Endodermal cell (in vitro differentiated cells): Measurements from ENCODE around the gene EHD3. TPM values are rescaled to one million over a fixed set of nuclear protein-coding genes. Genes with fewer than 3 reads are reported as not detected.

Experiments
- DNase-seq: peaks from one replicate; pipeline ENCODE4 v3.0.0-alpha.2; 2017
- H3K27ac ChIP-seq: 2 replicates; pipeline ENCODE4 v1.5.1; 2013; ENCODE audit warnings: mild to moderate bottlenecking, low read depth, low read length, moderate library complexity
- H3K27me3 ChIP-seq: 2 replicates; pipeline ENCODE4 v1.6.1; 2013; ENCODE audit warnings: mild to moderate bottlenecking, low read length, moderate library complexity; ENCODE audit not compliant: insufficient read depth, control insufficient read depth, poor library complexity, severe bottlenecking
- H3K36me3 ChIP-seq: 2 replicates; pipeline ENCODE4 v1.7.0; 2013; ENCODE audit warnings: mild to moderate bottlenecking, low read length, moderate library complexity; ENCODE audit not compliant: control insufficient read depth, insufficient read depth
- H3K4me1 ChIP-seq: one replicate; pipeline ENCODE4 v1.7.0; 2013; ENCODE audit warnings: low read length; ENCODE audit not compliant: control insufficient read depth, insufficient read depth
- H3K4me3 ChIP-seq: 2 replicates; pipeline ENCODE4 v1.5.1; 2013; ENCODE audit warnings: mild to moderate bottlenecking, low read length, moderate library complexity
- H3K9ac ChIP-seq: 2 replicates; pipeline ENCODE4 v1.6.1; 2013; ENCODE audit warnings: mild to moderate bottlenecking, low read length, moderate library complexity; ENCODE audit not compliant: poor library complexity, severe bottlenecking; ENCODE audit errors: extremely low read depth
- H3K9me3 ChIP-seq: 2 replicates; pipeline ENCODE4 v1.6.1; 2013; ENCODE audit warnings: mild to moderate bottlenecking, low read length, moderate library complexity; ENCODE audit not compliant: control insufficient read depth
- H3K27ac Mint-ChIP-seq: 2 replicates; pipeline ENCODE4 v1.8.0; 2020; ENCODE audit warnings: mixed read lengths
- H3K27me3 Mint-ChIP-seq: 2 replicates; pipeline ENCODE4 v1.8.0; 2021; ENCODE audit warnings: mild to moderate bottlenecking, mixed read lengths; ENCODE audit not compliant: insufficient read depth
- H3K36me3 Mint-ChIP-seq: 2 replicates; pipeline ENCODE4 v1.8.0; 2020; ENCODE audit warnings: low read depth, mixed read lengths
- H3K4me1 Mint-ChIP-seq: 2 replicates; pipeline ENCODE4 v1.8.0; 2020; ENCODE audit warnings: mixed read lengths
- H3K4me3 Mint-ChIP-seq: 2 replicates; pipeline ENCODE4 v1.8.0; 2020; ENCODE audit warnings: mild to moderate bottlenecking, moderate library complexity, mixed read lengths
- H3K9me3 Mint-ChIP-seq: 2 replicates; pipeline ENCODE4 v1.8.0; 2020; ENCODE audit warnings: mild to moderate bottlenecking, mixed read lengths
- WGBS, 2 experiments: methylation state at CpG; one replicate each; pipeline versions ENCODE4 v1.1.5 to v1.1.7; 2013; ENCODE audit warnings: missing lambda C conversion rate in 2 of 2, mixed read lengths in 1 of 2; ENCODE audit not compliant: insufficient coverage in 1 of 2, insufficient read length in 1 of 2; 5-methylcytosine and 5-hydroxymethylcytosine counted together
- total RNA-seq, 2 donors: library from RNA; stranded (reverse); fragmentation: NEBNext Ultra II Directional in 1 of 2; extraction: Animal tissue kit (Norgen Biotek cat#: 25700) in 1 of 2; gene quantifications; 2 replicates in 1 of 2; 3 replicates in 1 of 2; pipeline ENCODE4 v1.2.1, GENCODE V29; 2021
- TF ChIP-seq, protein P1 (sequence below): fragments of 200-600 bp; sonication (generic); conservative IDR thresholded peaks from 2 replicates; pipeline ENCODE4 v1.5.0; 2021; ENCODE audit warnings: antibody characterized with exemption, mild to moderate bottlenecking

Gene EHD3
- total RNA-seq, 2 donors from 2014 or later = 10.7 to 15.5 TPM

DNA sequence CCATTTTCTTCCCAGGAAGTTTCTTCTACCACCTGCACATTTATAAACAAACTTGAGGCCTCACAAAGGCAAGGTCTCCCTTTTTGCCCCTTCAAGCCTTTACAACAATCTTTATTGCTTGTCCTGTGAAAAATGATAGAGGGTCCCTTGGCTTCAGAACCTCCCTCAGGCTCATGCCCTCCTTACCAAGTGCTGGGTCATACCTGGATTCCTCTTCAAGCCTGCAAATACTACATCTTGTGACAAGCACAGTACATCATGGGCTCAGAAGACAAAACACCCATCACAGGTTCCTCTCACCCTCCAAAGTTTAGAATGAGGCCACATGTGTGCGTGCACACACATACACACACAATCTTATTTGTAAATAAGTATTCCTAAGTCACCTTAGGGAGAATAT, 25.7 kb upstream of the EHD3 start:
- H3K9ac ChIP-seq = peak overlapping the region; percentile 31
- Mint-ChIP-seq H3K4me1 (peaks cover 37% of the 10 kb centered on the region), H3K9me3 (no peaks in the 10 kb centered on the region), H3K27ac (peak overlapping the region; percentile 96), H3K27me3 (peaks cover 17% of the 10 kb centered on the region), H3K36me3 (no peaks in the 10 kb centered on the region), H3K4me3 (no peak overlapping the region)
- no peaks in the 10 kb centered on the region for H3K9me3 ChIP-seq
- 87% methylated on average over 1 of the region's 1 CpG; no CpG with 5 or more reads in 1 of the 2 experiments for WGBS, 2 experiments
- H3K27me3 ChIP-seq = peaks cover 3% of the 10 kb centered on the region
- no peaks in the 10 kb centered on the region for H3K36me3 ChIP-seq
- DNase-seq = no peak
- no peak overlapping the region for H3K27ac ChIP-seq
- peak overlapping the region; percentile 38 for H3K4me3 ChIP-seq
- TF ChIP-seq, protein P1, sequence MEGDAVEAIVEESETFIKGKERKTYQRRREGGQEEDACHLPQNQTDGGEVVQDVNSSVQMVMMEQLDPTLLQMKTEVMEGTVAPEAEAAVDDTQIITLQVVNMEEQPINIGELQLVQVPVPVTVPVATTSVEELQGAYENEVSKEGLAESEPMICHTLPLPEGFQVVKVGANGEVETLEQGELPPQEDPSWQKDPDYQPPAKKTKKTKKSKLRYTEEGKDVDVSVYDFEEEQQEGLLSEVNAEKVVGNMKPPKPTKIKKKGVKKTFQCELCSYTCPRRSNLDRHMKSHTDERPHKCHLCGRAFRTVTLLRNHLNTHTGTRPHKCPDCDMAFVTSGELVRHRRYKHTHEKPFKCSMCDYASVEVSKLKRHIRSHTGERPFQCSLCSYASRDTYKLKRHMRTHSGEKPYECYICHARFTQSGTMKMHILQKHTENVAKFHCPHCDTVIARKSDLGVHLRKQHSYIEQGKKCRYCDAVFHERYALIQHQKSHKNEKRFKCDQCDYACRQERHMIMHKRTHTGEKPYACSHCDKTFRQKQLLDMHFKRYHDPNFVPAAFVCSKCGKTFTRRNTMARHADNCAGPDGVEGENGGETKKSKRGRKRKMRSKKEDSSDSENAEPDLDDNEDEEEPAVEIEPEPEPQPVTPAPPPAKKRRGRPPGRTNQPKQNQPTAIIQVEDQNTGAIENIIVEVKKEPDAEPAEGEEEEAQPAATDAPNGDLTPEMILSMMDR = no peak
- H3K4me1 ChIP-seq = peaks cover 9% of the 10 kb centered on the region

DNA sequence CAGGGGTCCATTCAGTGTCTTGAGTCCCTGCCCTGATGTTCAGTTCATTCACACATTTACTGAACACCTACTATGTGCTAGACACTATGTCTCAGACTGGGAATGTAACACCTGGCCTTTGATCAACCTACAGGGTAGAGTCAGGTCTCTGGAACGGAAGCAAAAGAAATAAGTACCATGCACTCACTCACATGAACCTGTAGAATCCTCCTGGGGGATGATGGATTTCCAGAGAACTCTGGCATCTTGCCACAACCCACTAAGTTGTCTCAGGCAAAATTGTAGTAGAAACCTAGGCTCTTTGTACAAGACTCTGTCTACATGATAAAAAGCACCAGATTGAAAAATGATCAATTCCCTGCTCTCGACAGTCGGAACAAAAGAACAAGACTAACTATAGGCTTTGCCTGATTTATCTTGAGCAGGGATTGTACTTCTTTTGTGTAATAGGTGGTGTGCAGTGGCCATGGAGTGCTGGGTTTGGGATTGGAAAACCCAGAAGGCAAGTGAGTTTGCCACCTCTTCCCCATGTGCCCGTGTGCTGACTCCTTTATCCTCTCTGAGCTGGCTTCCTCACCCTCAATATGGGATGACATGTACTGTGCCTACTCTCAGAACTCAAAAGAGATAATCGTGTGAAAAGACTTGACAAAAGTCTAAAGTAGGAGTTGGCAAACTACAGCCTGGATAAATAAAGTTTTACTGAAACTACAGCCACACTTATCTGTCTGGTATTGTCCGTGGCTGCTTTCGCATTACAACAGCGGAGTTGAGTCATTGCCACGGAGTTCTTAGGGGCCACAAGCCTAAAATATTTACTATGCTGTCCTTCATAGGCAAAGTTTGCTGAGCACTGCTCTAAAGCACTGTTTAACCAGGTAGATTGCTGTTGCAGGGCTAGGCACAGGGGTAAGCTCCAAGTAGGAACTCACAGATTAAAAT, 21.0 kb upstream of the EHD3 start:
- Histone ChIP-seq H3K4me1 (peaks cover 17% of the 10 kb centered on the region), H3K27me3 (no peaks in the 10 kb centered on the region), H3K4me3 (no peak overlapping the region), H3K9ac (no peak overlapping the region), H3K27ac (no peak overlapping the region), H3K9me3 (no peaks in the 10 kb centered on the region), H3K36me3 (no peaks in the 10 kb centered on the region)
- H3K9me3 Mint-ChIP-seq = no peaks in the 10 kb centered on the region
- peaks cover 52% of the 10 kb centered on the region for H3K4me1 Mint-ChIP-seq
- no peak overlapping the region for H3K4me3 Mint-ChIP-seq
- DNase-seq = no peak
- H3K27ac Mint-ChIP-seq = no peak overlapping the region
- H3K36me3 Mint-ChIP-seq = no peaks in the 10 kb centered on the region
- TF ChIP-seq, protein P1 = no peak
- peaks cover 9% of the 10 kb centered on the region for H3K27me3 Mint-ChIP-seq
- 76 to 79% methylated on average over 7 to 9 of the region's 9 CpGs for WGBS, 2 experiments

DNA sequence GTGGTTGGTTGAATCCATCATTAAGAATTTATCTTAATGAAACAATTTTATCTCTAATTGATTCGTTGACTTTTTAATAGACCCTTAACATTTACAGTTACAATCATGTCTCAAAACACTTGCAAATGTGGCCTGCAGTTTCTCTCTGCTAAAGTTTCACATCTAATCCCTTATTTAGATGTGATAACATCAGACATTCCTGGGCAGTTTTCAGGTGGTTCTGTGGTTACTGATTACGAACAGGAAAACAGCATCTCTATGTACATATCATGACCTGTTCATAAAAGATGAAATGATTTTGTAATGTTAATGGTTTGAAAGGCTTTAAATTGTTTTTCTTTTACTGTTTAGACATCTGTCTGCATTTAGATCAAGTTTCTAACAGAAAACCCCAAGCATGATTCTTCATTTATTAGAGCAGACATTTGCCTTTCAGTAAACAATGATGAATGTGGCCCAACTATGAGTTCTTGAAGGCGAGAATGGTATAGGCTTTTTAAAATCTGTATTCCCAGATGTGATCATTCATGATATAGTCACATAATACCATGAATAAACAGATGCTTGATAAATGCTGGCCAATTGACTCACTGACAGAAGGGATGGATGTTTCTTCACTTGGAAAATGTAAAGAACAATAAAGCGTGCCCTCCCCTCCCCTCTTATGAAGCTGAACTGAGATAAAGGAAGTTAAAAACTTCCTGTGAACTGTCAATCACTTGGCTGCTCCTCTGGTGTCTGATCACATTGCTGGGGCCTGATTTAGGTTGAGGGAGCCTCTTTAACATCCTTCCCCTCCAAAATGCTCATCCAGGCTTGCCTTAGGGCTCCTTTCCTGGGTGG, 20.1 kb upstream of the EHD3 start:
- peaks cover 9% of the 10 kb centered on the region for H3K27me3 Mint-ChIP-seq
- no peak for DNase-seq
- H3K36me3 Mint-ChIP-seq = no peaks in the 10 kb centered on the region
- H3K4me3 Mint-ChIP-seq = no peak overlapping the region
- TF ChIP-seq, protein P1 = no peak
- H3K4me1 Mint-ChIP-seq = peaks cover 52% of the 10 kb centered on the region
- WGBS, 2 experiments = 53 to 78% methylated on average over 1 to 4 of the region's 4 CpGs
- no peak overlapping the region for H3K27ac ChIP-seq
- no peaks in the 10 kb centered on the region for H3K9me3 Mint-ChIP-seq
- no peak overlapping the region for H3K9ac ChIP-seq
- no peaks in the 10 kb centered on the region for H3K27me3 ChIP-seq
- H3K27ac Mint-ChIP-seq = no peak overlapping the region
- no peaks in the 10 kb centered on the region for H3K9me3 ChIP-seq
- H3K4me3 ChIP-seq = no peak overlapping the region
- H3K36me3 ChIP-seq = no peaks in the 10 kb centered on the region
- H3K4me1 ChIP-seq = peaks cover 10% of the 10 kb centered on the region
